Neural cell (in vitro differentiated cells): ENCODE results near the gene TYW1.
"Not testable (repeated sequence)": the region's sequence is repeated elsewhere in the genome, so short reads cannot be mapped to it uniquely, and the experiment has no call there.

Experiments
- EP300 ChIP-seq: fragments of 450-650 bp; conservative IDR thresholded peaks from 2 replicates; pipeline ENCODE4 v1.6.1; 2014; ENCODE audit warnings: antibody characterized with exemption, mild to moderate bottlenecking, moderate library complexity; ENCODE audit not compliant: poor library complexity, severe bottlenecking
- EZH2 ChIP-seq: fragments of 200-600, 300-800 bp; shearing (Covaris generic), sonication (generic); IDR thresholded peaks from 2 replicates; pipeline ENCODE4 v1.6.1; 2014; ENCODE audit warnings: antibody characterized with exemption, low read length, borderline replicate concordance, mild to moderate bottlenecking; ENCODE audit not compliant: insufficient read depth, poor library complexity, severe bottlenecking
- MXI1 ChIP-seq: fragments of 450-650 bp; conservative IDR thresholded peaks from 2 replicates; pipeline ENCODE4 v1.6.1; 2014; ENCODE audit warnings: antibody characterized with exemption, mild to moderate bottlenecking; ENCODE audit not compliant: poor library complexity, severe bottlenecking
- POLR2AphosphoS5 ChIP-seq: IDR thresholded peaks from 2 replicates; pipeline ENCODE4 v1.6.1; 2012
- RAD21 ChIP-seq: fragments of 450-650 bp; conservative IDR thresholded peaks from 2 replicates; pipeline ENCODE4 v1.6.1; 2014; ENCODE audit warnings: antibody characterized with exemption, mild to moderate bottlenecking, moderate library complexity
- SMC3 ChIP-seq: fragments of 450-650 bp; conservative IDR thresholded peaks from 2 replicates; pipeline ENCODE4 v1.6.1; 2014; ENCODE audit warnings: antibody characterized with exemption, mild to moderate bottlenecking, moderate library complexity; ENCODE audit not compliant: poor library complexity
- TAF1 ChIP-seq: IDR thresholded peaks from 2 replicates; pipeline ENCODE4 v1.6.1; 2012; ENCODE audit warnings: low read depth
- TF ChIP-seq, protein P1 (sequence below): fragments of 450-650 bp; IDR thresholded peaks from 2 replicates; pipeline ENCODE4 v1.5.1; 2014; ENCODE audit warnings: antibody characterized with exemption, mild to moderate bottlenecking, moderate library complexity; ENCODE audit not compliant: poor library complexity, severe bottlenecking
- TF ChIP-seq, protein P2 (sequence below): IDR thresholded peaks from 2 replicates; pipeline ENCODE4 v1.6.1; 2012; ENCODE audit warnings: borderline replicate concordance

DNA sequence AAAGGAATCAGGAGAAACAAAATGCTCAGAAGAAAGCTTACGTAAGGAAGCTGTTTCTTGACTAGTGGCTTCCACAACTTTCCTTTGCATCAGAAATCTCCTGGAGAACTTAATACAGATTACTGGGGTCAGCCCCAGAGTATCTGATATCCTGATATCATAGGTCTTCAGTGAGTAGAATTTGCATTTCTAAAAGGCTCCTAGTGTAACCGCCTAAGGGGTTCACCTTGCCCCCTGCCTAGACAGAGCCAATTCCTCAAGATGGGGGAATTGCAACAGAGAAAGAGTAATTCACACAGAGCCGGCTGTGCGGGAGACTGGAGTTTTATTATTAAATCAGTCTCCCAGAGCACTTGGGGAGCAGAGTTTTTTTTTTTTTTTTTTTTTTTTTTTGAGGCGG, 251.7 kb downstream of the TYW1 start:
- TF ChIP-seq SMC3, EP300, POLR2AphosphoS5, MXI1, RAD21, EZH2, TAF1: not testable (repeated sequence)
- TF ChIP-seq, protein P1, sequence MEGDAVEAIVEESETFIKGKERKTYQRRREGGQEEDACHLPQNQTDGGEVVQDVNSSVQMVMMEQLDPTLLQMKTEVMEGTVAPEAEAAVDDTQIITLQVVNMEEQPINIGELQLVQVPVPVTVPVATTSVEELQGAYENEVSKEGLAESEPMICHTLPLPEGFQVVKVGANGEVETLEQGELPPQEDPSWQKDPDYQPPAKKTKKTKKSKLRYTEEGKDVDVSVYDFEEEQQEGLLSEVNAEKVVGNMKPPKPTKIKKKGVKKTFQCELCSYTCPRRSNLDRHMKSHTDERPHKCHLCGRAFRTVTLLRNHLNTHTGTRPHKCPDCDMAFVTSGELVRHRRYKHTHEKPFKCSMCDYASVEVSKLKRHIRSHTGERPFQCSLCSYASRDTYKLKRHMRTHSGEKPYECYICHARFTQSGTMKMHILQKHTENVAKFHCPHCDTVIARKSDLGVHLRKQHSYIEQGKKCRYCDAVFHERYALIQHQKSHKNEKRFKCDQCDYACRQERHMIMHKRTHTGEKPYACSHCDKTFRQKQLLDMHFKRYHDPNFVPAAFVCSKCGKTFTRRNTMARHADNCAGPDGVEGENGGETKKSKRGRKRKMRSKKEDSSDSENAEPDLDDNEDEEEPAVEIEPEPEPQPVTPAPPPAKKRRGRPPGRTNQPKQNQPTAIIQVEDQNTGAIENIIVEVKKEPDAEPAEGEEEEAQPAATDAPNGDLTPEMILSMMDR: not testable (repeated sequence)
- TF ChIP-seq, protein P2, sequence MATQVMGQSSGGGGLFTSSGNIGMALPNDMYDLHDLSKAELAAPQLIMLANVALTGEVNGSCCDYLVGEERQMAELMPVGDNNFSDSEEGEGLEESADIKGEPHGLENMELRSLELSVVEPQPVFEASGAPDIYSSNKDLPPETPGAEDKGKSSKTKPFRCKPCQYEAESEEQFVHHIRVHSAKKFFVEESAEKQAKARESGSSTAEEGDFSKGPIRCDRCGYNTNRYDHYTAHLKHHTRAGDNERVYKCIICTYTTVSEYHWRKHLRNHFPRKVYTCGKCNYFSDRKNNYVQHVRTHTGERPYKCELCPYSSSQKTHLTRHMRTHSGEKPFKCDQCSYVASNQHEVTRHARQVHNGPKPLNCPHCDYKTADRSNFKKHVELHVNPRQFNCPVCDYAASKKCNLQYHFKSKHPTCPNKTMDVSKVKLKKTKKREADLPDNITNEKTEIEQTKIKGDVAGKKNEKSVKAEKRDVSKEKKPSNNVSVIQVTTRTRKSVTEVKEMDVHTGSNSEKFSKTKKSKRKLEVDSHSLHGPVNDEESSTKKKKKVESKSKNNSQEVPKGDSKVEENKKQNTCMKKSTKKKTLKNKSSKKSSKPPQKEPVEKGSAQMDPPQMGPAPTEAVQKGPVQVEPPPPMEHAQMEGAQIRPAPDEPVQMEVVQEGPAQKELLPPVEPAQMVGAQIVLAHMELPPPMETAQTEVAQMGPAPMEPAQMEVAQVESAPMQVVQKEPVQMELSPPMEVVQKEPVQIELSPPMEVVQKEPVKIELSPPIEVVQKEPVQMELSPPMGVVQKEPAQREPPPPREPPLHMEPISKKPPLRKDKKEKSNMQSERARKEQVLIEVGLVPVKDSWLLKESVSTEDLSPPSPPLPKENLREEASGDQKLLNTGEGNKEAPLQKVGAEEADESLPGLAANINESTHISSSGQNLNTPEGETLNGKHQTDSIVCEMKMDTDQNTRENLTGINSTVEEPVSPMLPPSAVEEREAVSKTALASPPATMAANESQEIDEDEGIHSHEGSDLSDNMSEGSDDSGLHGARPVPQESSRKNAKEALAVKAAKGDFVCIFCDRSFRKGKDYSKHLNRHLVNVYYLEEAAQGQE: not testable (repeated sequence)
